Endothelial cell of umbilical vein (primary cell): ENCODE results near the gene TMUB2.

ENCODE experiments used
- CTCF ChIP-seq, 2 donors: IDR thresholded peaks; 1 replicate in 1 of 2; 2 replicates in 1 of 2; pipeline ENCODE4 v1.5.1; 2011; ENCODE audit warnings: low read length in 2 of 2, mild to moderate bottlenecking in 2 of 2, moderate library complexity in 2 of 2, control low read depth in 1 of 2, inconsistent platforms in 1 of 2, low read depth in 1 of 2; ENCODE audit not compliant: insufficient read depth in 1 of 2; ENCODE audit errors: extremely low read depth in 1 of 2
- EZH2 ChIP-seq: IDR thresholded peaks from 2 replicates; pipeline ENCODE4 v1.6.1; 2012; ENCODE audit warnings: borderline replicate concordance, low read depth, mild to moderate bottlenecking, moderate library complexity, low read length, inconsistent platforms; ENCODE audit not compliant: severe bottlenecking
- FOS ChIP-seq: IDR thresholded peaks from 2 replicates; pipeline ENCODE4 v1.6.1; 2011; ENCODE audit warnings: mild to moderate bottlenecking, low read length, moderate library complexity, borderline replicate concordance; ENCODE audit not compliant: insufficient read depth
- JUN ChIP-seq: IDR thresholded peaks from 2 replicates; pipeline ENCODE4 v1.6.1; 2011; ENCODE audit warnings: borderline replicate concordance, low read depth; ENCODE audit not compliant: insufficient read length, insufficient read depth
- MAX ChIP-seq: IDR thresholded peaks from 2 replicates; pipeline ENCODE4 v1.6.1; 2011; ENCODE audit not compliant: insufficient read depth, insufficient read length
- MYC ChIP-seq: IDR thresholded peaks from one replicate; pipeline ENCODE4 v1.6.1; 2011; ENCODE audit warnings: mild to moderate bottlenecking, low read depth, low read length
- POLR2A ChIP-seq: IDR thresholded peaks from 2 replicates; pipeline ENCODE4 v1.6.1; 2012; ENCODE audit warnings: low read depth, mild to moderate bottlenecking, control low read depth, low read length
- POLR2AphosphoS5 ChIP-seq: IDR thresholded peaks from 2 replicates; pipeline ENCODE4 v1.6.1; 2012; ENCODE audit warnings: low read depth, mild to moderate bottlenecking, control low read depth, low read length, moderate library complexity; ENCODE audit not compliant: insufficient read depth

- TF ChIP-seq CTCF (IDR thresholded peaks at IDR 0.05; ENCODE audit: extremely low read depth in 1 of 2, insufficient read depth in 1 of 2, low read depth in 1 of 2, low read length in 2 of 2) (no peak), POLR2A (peak; percentile 29), EZH2 (no peak), FOS (no peak), MYC (no peak), JUN (no peak), POLR2AphosphoS5 (no peak), MAX (no peak)
Measured at GRCh38 chr17:44219616-44220212, 32.9 kb downstream of the TMUB2 start, which contains the start of gene UBTF.
